Vagina (tissue), 2 donors: ENCODE measurements around the gene VAX1. TPM values are rescaled to one million over a fixed set of nuclear protein-coding genes. Genes with fewer than 3 reads are reported as not detected.
"Not testable (repeated sequence)": the region's sequence is repeated elsewhere in the genome, so short reads cannot be mapped to it uniquely, and the experiment has no call there.

Source experiments
- DNase-seq, 2 donors: peaks; one replicate each; pipeline ENCODE4 v3.0.0-alpha.2; 2017; ENCODE audit errors: extremely low spot score in 2 of 2
- H3K27ac ChIP-seq: fragments of 200-600 bp; sonication (generic); one replicate; pipeline ENCODE4 v1.5.1; 2019
- H3K27me3 ChIP-seq: fragments of 200-600 bp; sonication (generic); one replicate; pipeline ENCODE4 v1.5.1; 2019
- H3K36me3 ChIP-seq, 2 donors: fragments of 200-600 bp; sonication (generic); one replicate each; pipeline ENCODE4 v1.5.1; 2017 to 2019
- H3K4me1 ChIP-seq: fragments of 200-600 bp; sonication (generic); one replicate; pipeline ENCODE4 v1.5.1; 2019
- H3K4me3 ChIP-seq, 2 donors: fragments of 200-600 bp; sonication (generic); 1 replicate in 1 of 2; 2 replicates in 1 of 2; pipeline ENCODE4 v1.5.1; 2016 to 2019
- H3K9me3 ChIP-seq: fragments of 200-600 bp; sonication (generic); one replicate; pipeline ENCODE4 v1.5.1; 2019
- CTCF ChIP-seq, 3 experiments: fragments of 450-650 bp in 2 of 3; fragments of 200-600 bp in 1 of 3; sonication (generic) in 1 of 3; IDR thresholded peaks; one replicate each; pipeline ENCODE4 v1.5.1; 2017 to 2019; ENCODE audit warnings: antibody characterized with exemption in 3 of 3, mild to moderate bottlenecking in 2 of 3, moderate library complexity in 2 of 3
- POLR2A ChIP-seq, 2 donors: fragments of 450-650 bp; IDR thresholded peaks; one replicate each; pipeline ENCODE4 v1.6.1; 2017; ENCODE audit warnings: antibody characterized with exemption in 2 of 2, mild to moderate bottlenecking in 2 of 2, moderate library complexity in 2 of 2
- POLR2AphosphoS5 ChIP-seq, 2 donors: sonication (generic); formaldehyde crosslinking; IDR thresholded peaks; one replicate each; pipeline ENCODE4 v1.9.0; 2017; ENCODE audit warnings: antibody characterized with exemption in 2 of 2, mild to moderate bottlenecking in 2 of 2, low read depth in 1 of 2; ENCODE audit not compliant: insufficient read depth in 1 of 2
- intact Hi-C: fragments of 100-400 bp; cut with DNase I; formaldehyde crosslinking; loops from one replicate; pipeline ENCODE4 v1.15.1; 2023
- total RNA-seq: library from RNA; depleted of rRNA; stranded (reverse); fragments of >200 nt; gene quantifications from one replicate; pipeline ENCODE4 v1.2.3, GENCODE V29; 2016

The VAX1 gene
- total RNA-seq, 1 donor from 2014 or later: not detected

DNA sequence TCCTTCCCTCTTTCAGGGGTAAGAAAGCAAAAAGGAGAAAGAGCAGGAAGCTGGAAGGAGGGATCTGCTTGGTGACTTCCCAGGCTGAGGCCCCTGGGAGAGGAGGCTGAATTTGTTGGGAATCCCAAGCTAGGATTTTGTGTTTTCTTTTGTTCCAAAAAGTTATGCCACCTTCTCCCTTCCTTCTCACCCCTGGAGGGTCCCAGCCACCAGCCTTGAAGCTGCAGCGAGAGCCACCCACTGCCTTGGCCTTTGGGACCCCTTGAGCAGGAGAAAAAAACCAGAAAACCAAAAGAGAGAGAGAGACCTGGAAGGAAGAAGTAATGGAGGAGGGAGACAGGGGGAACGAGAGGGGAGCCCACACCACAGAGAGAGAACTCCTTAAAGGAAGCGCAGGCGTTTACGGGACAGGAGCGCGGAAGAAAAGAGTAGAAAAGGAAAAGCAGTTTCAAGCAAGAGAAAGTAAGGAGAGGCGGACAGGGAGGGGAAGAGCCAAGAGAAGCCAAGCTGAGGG, 7.2 kb downstream of the VAX1 start:
- H3K9me3 ChIP-seq: no peaks in the 10 kb centered on the region
- TF ChIP-seq POLR2AphosphoS5 (IDR thresholded peaks at IDR 0.05; ENCODE audit: insufficient read depth in 1 of 2, low read depth in 1 of 2) (no peak), CTCF (IDR thresholded peaks at IDR 0.05) (no peak), POLR2A (IDR thresholded peaks at IDR 0.05) (no peak)
- no peak overlapping the region for H3K27ac ChIP-seq
- peaks cover 10% of the 10 kb centered on the region for H3K27me3 ChIP-seq
- intact Hi-C loops: no loop called here
- peak in 1 of 2 donors; percentile 70 for DNase-seq
- H3K4me3 ChIP-seq: no peak overlapping the region
- H3K4me1 ChIP-seq: peaks cover 24% of the 10 kb centered on the region
- no peaks in the 10 kb centered on the region for H3K36me3 ChIP-seq

- H3K4me1 ChIP-seq: peaks cover 24% of the 10 kb centered on the region
- DNase-seq: peak in 1 of 2 donors; percentile 70
- intact Hi-C loops: no loop called here
- TF ChIP-seq POLR2A (IDR thresholded peaks at IDR 0.05) (no peak), POLR2AphosphoS5 (IDR thresholded peaks at IDR 0.05; ENCODE audit: insufficient read depth in 1 of 2, low read depth in 1 of 2) (no peak), CTCF (IDR thresholded peaks at IDR 0.05) (no peak)
- H3K27ac ChIP-seq: no peak overlapping the region
- no peak overlapping the region for H3K4me3 ChIP-seq
- H3K9me3 ChIP-seq: no peaks in the 10 kb centered on the region
- H3K27me3 ChIP-seq: peaks cover 10% of the 10 kb centered on the region
- no peaks in the 10 kb centered on the region for H3K36me3 ChIP-seq
Measured at GRCh38 chr10:117130346-117130745, 7.7 kb downstream of the VAX1 start.

DNA sequence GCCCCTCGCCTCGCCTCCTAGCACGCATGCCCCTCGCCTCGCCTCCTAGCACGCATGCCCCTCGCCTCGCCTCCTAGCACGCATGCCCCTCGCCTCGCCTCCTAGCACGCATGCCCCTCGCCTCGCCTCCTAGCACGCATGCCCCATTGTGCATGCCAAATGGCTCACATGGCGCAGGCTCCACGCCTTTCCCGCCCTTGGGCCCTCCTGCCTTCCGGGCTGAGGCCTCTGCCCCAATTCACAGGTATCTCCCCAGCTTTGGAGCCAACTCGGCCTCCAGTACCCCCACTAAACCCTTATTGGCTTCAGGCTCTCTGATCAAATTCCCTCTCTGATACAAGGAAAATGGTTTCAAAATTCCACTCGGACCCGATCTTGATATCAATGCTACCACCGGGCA, 11.4 kb downstream of the VAX1 start:
- H3K27ac ChIP-seq, H3K9me3 ChIP-seq, H3K36me3 ChIP-seq, DNase-seq, H3K27me3 ChIP-seq, intact Hi-C loops, H3K4me3 ChIP-seq, H3K4me1 ChIP-seq: not testable (repeated sequence)

DNA sequence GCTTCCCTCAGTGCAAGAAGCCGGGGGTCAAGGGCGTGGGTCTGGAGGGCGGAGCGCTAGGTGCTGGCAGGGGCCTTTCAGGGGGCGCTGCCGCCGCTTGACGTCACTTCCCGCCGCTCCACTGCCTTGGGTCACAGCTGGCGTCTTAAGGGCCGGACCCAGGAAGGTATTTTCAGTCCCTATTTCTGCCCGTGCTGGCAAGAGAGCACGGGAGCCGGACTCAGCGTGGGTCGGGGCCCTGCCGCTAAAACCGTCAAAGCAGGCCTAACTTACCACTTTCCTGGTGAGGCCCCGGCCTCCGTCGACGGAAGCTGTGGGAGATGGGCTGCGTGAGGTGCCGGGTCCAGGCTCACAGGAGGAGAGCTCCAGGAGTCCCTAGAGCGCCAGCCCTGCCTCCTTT, 12.0 kb downstream of the VAX1 start:
- intact Hi-C loops: no loop called here
- no peak for DNase-seq
- Histone ChIP-seq H3K36me3 (no peaks in the 10 kb centered on the region), H3K4me1 (no peaks in the 10 kb centered on the region), H3K9me3 (no peaks in the 10 kb centered on the region), H3K4me3 (no peak overlapping the region), H3K27ac (no peak overlapping the region), H3K27me3 (no peaks in the 10 kb centered on the region)
- no peak for TF ChIP-seq POLR2AphosphoS5 (IDR thresholded peaks at IDR 0.05; ENCODE audit: insufficient read depth in 1 of 2, low read depth in 1 of 2)
- no peak for TF ChIP-seq CTCF (IDR thresholded peaks at IDR 0.05)
- TF ChIP-seq POLR2A (IDR thresholded peaks at IDR 0.05): no peak

GRCh38 chr10:117112220-117112619, 25.9 kb downstream of the VAX1 start:
- Histone ChIP-seq H3K4me1 (no peaks in the 10 kb centered on the region), H3K9me3 (no peaks in the 10 kb centered on the region), H3K36me3 (no peaks in the 10 kb centered on the region), H3K4me3 (no peak overlapping the region), H3K27me3 (no peaks in the 10 kb centered on the region), H3K27ac (no peak overlapping the region)
- DNase-seq: no peak
- no peak for TF ChIP-seq POLR2A (IDR thresholded peaks at IDR 0.05)
- TF ChIP-seq CTCF (IDR thresholded peaks at IDR 0.05): no peak
- no peak for TF ChIP-seq POLR2AphosphoS5 (IDR thresholded peaks at IDR 0.05; ENCODE audit: insufficient read depth in 1 of 2, low read depth in 1 of 2)
- intact Hi-C loops: no loop called here
